Kidney (tissue), 14 donors: Measurements from ENCODE around the gene SH3D19. TPM values are rescaled to one million over a fixed set of nuclear protein-coding genes. Genes with fewer than 3 reads are reported as not detected.

ENCODE experiments used
- DNase-seq, 5 donors: peaks; one replicate each; pipeline ENCODE4 v3.0.0-alpha.2; 2013 to 2020
- FAIRE-seq: peaks from 2 replicates; lab custom pipeline; 2012; peaks lifted over from hg19 to GRCh38; lab: Jason Lieb, UNC
- H3K27ac ChIP-seq, 2 donors: one replicate each; pipeline ENCODE4 v1.7.0; 2013; ENCODE audit warnings: low read depth in 2 of 2, low read length in 2 of 2, inconsistent platforms in 1 of 2
- H3K27me3 ChIP-seq: one replicate; pipeline ENCODE4 v1.7.1; 2013; ENCODE audit warnings: low read length, inconsistent platforms; ENCODE audit not compliant: control insufficient read depth, insufficient read depth
- H3K36me3 ChIP-seq, 3 donors: one replicate each; pipeline versions ENCODE4 v1.7.0 to v1.7.1; 2013; ENCODE audit warnings: low read length in 3 of 3, control low read depth in 1 of 3, inconsistent platforms in 1 of 3; ENCODE audit not compliant: insufficient read depth in 3 of 3, control insufficient read depth in 2 of 3
- H3K4me1 ChIP-seq, 3 donors: one replicate each; pipeline versions ENCODE4 v1.7.0 to v1.7.1; 2013; ENCODE audit warnings: low read length in 3 of 3, inconsistent platforms in 1 of 3, low read depth in 1 of 3; ENCODE audit not compliant: control insufficient read depth in 2 of 3, insufficient read depth in 2 of 3
- H3K4me3 ChIP-seq, 3 donors: one replicate each; pipeline versions ENCODE4 v1.7.0 to v1.8.1; 2013; ENCODE audit warnings: low read length in 3 of 3, control low read depth in 1 of 3, inconsistent platforms in 1 of 3
- H3K9ac ChIP-seq, 3 donors: one replicate each; pipeline versions ENCODE4 v1.7.0 to v1.7.1; 2013; ENCODE audit warnings: low read length in 3 of 3, control low read depth in 1 of 3, inconsistent platforms in 1 of 3
- H3K9me3 ChIP-seq, 3 donors: one replicate each; pipeline versions ENCODE4 v1.7.0 to v1.7.1; 2013; ENCODE audit warnings: low read length in 3 of 3, control low read depth in 1 of 3, inconsistent platforms in 1 of 3; ENCODE audit not compliant: control insufficient read depth in 2 of 3, insufficient read depth in 1 of 3
- CTCF ChIP-seq: IDR thresholded peaks from 3 replicates; pipeline ENCODE4 v1.5.1; 2012; ENCODE audit warnings: mild to moderate bottlenecking, moderate library complexity, borderline replicate concordance; ENCODE audit not compliant: insufficient read depth; ENCODE audit errors: extremely low read depth
- intact Hi-C: fragments of 100-400 bp; cut with DNase I; formaldehyde crosslinking; loops from one replicate; pipeline ENCODE4 v1.11.1; 2022
- polyA plus RNA-seq: library from polyadenylated mRNA; stranded (reverse); fragments of 350-450 nt; fragmentation: Illumina TruSeq; extraction: RNeasy Lipid Tissue Mini Kit (QIAGEN cat#74804); gene quantifications from one replicate; pipeline ENCODE4 v1.2.3, GENCODE V29; 2014; ENCODE audit warnings: low read depth, low replicate concordance; ENCODE audit not compliant: insufficient read depth
- total RNA-seq: library from RNA; stranded (reverse); fragmentation: NEBNext Ultra II Directional; extraction: Animal tissue kit (Norgen Biotek cat#: 25700); gene quantifications from one replicate; pipeline ENCODE4 v1.2.1, GENCODE V29; 2021
- donor health status: control.
- donor health status: control.
- donor health status: control.
- donor health status: control.
- donor health status: control.
- donor health status: DM: yes; HTN: yes; CAD: no.
- donor health status: Normal renal cell carcinoma (clear cell type).

The SH3D19 gene
- total and polyA plus RNA-seq, 2 donors from 2014 or later, result 13.6 to 36.8 TPM

DNA sequence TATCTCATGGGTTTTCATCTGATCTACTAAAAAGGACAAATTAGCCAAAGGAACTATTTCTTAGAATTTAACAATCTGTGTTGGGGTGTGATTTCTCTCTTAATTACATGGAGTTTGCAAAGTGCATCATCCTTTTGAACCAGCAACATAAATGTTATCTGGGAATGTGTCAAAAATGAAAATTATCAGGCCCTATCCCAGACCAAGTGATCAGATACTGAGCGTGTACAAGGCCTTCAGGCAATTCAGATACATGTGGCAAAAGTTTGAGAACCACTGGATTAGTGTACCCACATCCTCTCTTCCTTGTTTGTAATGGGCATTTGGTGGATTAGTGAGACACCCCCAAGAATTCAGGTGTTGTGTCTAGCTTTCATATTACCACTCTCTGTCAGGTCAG lies 3.8 kb downstream of the SH3D19 start:
- Histone ChIP-seq H3K9ac (no peak overlapping the region), H3K27me3 (no peaks in the 10 kb centered on the region), H3K36me3 (no peaks in the 10 kb centered on the region), H3K9me3 (no peaks in the 10 kb centered on the region), H3K4me3 (no peak overlapping the region), H3K27ac (no peak overlapping the region), H3K4me1 (peaks cover 0 to 19% (median 4%) of the 10 kb centered on the region in 3 donors)
- DNase-seq, result no peak
- no peak for TF ChIP-seq CTCF
- intact Hi-C loops, result no loop called here
- no peak for FAIRE-seq

DNA sequence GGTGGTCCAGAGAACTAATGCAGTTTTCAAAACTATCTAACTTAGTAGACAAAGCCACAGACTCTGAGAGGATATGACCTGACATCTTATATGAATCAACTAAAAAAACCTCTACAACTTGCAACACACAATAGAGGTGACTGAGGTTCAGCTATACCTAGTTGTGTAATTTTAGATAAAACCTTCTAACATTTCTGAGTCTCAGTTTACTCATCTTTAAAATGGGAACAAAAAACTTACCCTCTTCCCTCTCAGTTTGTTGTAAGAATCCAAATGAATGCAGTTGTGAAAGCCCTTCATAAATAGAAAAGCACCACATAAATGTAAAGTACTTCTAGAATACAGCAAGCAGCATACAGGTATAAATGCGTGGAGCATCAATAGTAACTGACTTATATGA lies 5.9 kb downstream of the SH3D19 start:
- Histone ChIP-seq H3K4me3 (no peak overlapping the region), H3K36me3 (no peaks in the 10 kb centered on the region), H3K9ac (no peak overlapping the region), H3K27me3 (no peaks in the 10 kb centered on the region), H3K27ac (no peak overlapping the region), H3K9me3 (no peaks in the 10 kb centered on the region), H3K4me1 (peaks cover 0 to 20% (median 17%) of the 10 kb centered on the region in 3 donors)
- intact Hi-C loops, result no loop called here
- DNase-seq (no peak), FAIRE-seq (no peak)
- no peak for TF ChIP-seq CTCF

DNA sequence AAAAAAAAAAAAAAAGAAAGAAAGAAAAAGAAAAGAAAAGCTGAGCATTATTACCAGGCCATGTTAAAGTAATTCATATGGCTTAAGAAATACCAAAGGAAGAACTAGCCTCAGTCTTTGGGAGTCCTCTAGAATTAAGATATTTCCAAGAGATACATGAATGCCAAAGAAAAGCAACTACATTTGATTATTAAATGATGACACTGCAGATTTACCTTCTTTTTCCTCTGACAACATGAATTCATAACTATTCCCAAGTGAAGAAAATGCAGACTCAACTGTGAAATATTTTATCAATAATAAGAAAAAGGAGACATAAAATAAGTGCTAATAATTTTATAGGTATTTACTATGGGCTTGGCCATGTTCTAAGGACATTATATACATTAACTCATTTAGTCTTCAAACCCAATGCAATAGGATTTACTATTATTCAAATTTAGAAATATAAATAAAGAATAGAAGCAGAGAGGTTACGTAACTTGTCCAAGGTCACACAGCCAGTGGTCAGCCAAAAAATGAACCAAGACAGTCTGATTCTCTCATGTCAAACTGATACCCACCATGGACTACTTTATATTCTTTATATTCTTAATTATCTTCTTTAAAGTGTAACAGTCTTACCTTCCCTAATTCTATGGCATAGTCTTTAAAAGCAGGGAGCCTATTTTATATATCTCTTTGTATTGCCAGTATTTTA lies 6.9 kb downstream of the SH3D19 start:
- intact Hi-C loops, result no loop called here
- H3K4me1 ChIP-seq, result peaks cover 0 to 21% (median 21%) of the 10 kb centered on the region in 3 donors

More for the DNA sequence above, 6.9 kb downstream of the SH3D19 start:
- TF ChIP-seq CTCF, result no peak
- H3K9me3 ChIP-seq, result no peaks in the 10 kb centered on the region
- DNase-seq (no peak), FAIRE-seq (no peak)
- no peaks in the 10 kb centered on the region for H3K27me3 ChIP-seq
- H3K4me3 ChIP-seq, result no peak overlapping the region
- H3K36me3 ChIP-seq, result no peaks in the 10 kb centered on the region
- no peak overlapping the region for H3K27ac ChIP-seq
- no peak overlapping the region for H3K9ac ChIP-seq
